LNCAP (cell line): ENCODE results near the gene KLRC4.
"Not testable (repeated sequence)": the region's sequence is repeated elsewhere in the genome, so short reads cannot be mapped to it uniquely, and the experiment has no call there.

Experiments used
- CTCF ChIP-seq: fragments of 450-650 bp; IDR thresholded peaks from 2 replicates; pipeline ENCODE4 v1.5.1; 2017; ENCODE audit warnings: mild to moderate bottlenecking

The KLRC4 gene

GRCh38 chr12:10420334-10420733 lies 10.8 kb upstream of the KLRC4 start, which contains the start of gene KLRC3:
KLRC3 (minus strand) TSS chr12:10420595; CDS start chr12:10420550, 45 bp downstream.
- not testable (repeated sequence) for TF ChIP-seq CTCF

- no peak for TF ChIP-seq CTCF
These were observed 715 bp downstream of the KLRC4 start for GRCh38 chr12:10408842-10409241.

- TF ChIP-seq CTCF = no peak
These were observed 2.8 kb downstream of the KLRC4 start for GRCh38 chr12:10406725-10407124.

GRCh38 chr12:10405294-10405693 lies 4.3 kb downstream of the KLRC4 start:
- TF ChIP-seq CTCF = no peak

GRCh38 chr12:10404798-10405197 lies 4.8 kb downstream of the KLRC4 start:
- no peak for TF ChIP-seq CTCF

- TF ChIP-seq CTCF = no peak
These were observed 8.7 kb downstream of the KLRC4 start for GRCh38 chr12:10400829-10401228.

GRCh38 chr12:10398168-10398567 lies 11.4 kb downstream of the KLRC4 start:
- TF ChIP-seq CTCF = no peak

- TF ChIP-seq CTCF = no peak
These were observed 12.3 kb downstream of the KLRC4 start for GRCh38 chr12:10397296-10397695.
